Stimulated activated CD4-positive, alpha-beta T cell treated with anti-CD3 and anti-CD28 coated beads, Interleukin-1b, Interleukin-23, amount 100 ng/mL, for 48 hours (primary cell): Measurements from ENCODE around the gene ALG10B.
"Not testable (repeated sequence)": the region's sequence is repeated elsewhere in the genome, so short reads cannot be mapped to it uniquely, and the experiment has no call there.

ENCODE experiments used
- DNase-seq: peaks from one replicate; pipeline ENCODE4 v3.0.0-alpha.2; 2020

The ALG10B gene, protein sequence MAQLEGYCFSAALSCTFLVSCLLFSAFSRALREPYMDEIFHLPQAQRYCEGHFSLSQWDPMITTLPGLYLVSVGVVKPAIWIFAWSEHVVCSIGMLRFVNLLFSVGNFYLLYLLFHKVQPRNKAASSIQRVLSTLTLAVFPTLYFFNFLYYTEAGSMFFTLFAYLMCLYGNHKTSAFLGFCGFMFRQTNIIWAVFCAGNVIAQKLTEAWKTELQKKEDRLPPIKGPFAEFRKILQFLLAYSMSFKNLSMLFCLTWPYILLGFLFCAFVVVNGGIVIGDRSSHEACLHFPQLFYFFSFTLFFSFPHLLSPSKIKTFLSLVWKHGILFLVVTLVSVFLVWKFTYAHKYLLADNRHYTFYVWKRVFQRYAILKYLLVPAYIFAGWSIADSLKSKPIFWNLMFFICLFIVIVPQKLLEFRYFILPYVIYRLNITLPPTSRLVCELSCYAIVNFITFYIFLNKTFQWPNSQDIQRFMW

DNA sequence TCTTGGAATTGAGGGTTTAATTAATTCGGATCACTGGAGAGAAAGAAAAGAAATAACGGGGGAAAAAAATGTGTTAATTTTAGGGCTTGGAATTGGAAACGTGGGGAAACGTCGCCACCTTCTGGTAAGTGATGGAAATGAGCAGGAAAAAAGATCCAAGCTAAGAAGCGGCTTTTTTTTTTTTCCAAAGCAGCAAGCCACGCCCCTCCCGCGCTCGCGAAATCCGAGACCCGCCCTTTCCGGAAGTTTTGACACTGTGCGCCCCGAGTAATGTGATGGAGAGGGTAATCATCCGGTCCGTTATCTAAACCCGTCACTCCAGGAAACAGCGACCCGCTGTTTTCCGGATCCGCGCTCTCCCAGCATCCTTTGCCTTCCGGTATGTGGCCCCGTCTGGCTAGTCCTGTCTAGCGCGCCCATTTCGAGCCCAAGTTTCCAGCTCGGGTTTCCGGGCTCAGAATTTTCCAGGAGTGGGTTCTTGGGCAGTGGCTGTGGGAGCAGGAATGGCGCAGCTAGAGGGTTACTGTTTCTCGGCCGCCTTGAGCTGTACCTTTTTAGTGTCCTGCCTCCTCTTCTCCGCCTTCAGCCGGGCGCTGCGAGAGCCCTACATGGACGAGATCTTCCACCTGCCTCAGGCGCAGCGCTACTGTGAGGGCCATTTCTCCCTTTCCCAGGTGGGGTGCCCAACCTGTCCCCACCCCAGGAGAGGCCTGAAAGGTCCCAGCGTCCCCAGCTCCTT, at the start of gene ALG10B:
Gene ALG10B (plus strand): TSS at position 384 of the 739 bp plus-strand sequence. CDS start 120 bp downstream, at position 504.
- DNase-seq, result peak; percentile 92

DNA sequence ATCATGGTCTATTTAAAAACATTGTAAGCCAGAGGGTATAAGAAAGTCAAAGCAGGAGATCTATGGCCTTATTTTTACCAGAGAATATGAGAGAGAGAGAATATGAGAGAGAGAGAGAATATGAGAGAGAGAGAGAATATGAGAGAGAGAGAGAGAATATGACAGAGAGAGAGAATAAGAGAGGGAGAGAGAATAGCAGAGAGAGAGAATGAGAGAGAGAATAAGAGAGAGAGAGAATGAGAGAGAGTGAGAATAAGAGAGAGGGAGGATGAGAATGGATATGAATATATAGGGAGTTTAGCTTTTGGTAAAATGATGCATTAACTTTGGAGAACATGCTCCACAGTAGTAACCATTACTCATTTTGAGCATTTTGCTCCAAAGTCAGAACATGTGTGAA, 48.0 kb upstream of the ALG10B start:
- DNase-seq, result no peak

DNA sequence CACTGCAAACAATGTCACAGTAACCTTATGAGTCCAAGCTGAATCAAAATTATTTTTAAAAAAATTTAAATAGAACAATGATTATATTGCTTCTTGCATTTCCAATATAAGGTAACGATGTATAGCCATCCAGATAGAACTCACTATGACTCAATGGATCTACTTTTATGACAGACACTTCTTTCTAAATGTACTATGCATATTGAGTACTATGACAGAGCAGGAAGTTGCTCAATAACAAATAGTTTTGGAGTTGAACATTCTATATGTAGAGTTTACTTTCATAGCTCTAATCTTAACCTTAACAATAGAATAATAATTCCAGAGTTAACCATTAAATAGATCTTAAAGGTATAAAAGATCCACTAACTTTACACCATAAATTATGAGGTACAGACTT, 46.7 kb upstream of the ALG10B start:
- no peak for DNase-seq

DNA sequence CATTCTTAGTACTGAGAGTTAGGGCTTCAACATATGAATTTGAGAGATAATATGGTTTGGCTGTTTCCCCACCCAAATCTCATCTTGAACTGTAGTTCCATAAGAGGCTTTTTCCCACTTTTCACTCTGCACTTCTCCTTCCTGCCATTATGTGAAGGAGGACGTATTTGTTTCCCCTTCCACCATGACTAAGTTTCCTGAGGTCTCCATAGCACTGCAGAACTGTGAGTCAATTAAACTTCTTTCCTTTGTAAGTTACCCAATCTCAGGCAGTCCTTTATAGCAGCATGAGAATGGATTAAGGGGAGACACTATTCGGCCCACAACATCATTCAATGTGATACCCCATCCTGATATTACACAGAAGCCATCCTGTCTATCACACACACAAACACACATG, 36.8 kb upstream of the ALG10B start:
- no peak for DNase-seq

DNA sequence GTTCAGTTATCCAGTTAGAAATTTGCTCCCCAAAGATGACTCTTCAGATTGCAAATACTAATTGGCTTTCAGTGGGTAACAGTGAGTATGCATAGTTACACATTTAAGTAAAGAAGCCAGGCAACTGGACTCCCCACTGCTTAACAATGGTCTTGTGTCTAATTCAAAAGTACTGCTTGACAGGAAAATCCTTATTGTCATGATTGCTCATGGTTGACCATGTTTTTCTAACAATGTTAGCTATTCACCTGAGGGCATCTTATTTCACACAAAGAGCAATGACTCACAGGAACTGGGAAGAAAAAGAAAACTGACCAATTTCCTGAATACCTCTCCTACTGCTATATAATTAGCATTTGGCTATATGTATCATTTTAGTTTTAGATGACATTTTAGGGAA, 33.7 kb upstream of the ALG10B start:
- no peak for DNase-seq

DNA sequence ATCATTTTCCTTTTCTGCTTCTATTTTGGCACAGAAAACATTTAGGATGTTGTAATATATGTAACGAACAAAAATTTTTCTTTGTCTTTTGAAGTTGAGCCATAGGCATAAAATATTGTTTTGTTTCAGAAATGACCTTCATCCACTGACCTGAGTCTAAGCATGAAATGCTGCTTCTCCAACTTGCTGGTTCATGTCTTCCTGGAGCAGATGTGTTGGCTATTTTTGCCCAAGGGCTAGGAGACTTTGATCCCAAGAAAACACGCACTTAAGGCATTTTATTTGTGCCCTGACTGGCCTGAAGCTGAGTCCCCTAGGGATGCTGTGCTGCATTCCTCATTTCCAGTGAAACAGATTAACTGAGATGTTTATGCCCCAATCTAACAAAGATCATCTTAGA, 27.2 kb upstream of the ALG10B start:
- no peak for DNase-seq

DNA sequence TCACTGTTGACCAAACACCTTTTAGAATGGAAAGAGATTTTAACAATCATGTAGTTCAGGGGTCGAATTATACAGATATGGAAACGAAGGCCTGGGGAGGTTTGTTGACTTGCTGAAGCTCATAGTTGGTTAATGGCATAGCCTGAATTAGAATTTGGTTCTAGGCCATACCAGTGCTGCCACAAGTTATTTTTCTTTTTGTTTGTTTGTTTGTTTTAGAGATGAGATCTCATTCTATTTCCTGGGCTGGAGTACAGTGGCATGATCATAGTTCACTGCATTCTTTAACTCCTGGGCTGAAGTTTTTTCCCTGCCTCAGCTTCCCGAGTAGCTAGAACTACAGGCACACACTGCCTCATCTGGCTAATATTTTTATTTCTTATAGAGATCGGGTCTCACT, 25.4 kb upstream of the ALG10B start:
- DNase-seq, result no peak

DNA sequence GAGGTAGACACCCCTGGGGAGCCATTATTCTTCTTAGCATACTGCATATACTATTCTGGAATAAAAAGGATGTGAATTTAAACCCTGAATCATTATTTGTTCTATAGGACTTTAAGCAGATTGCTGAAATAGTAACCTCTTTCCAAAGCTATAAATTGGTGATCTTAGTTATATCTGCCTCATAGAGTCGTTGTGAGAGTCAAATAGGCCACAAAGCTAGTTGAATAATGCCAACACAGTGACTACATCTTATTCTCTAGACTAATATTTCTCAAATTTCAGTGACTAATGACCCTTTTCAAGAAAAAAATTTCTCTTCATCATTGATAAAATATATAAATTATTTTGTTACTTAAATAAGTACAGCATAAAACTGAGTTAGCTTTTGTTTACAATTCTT, 13.6 kb upstream of the ALG10B start:
- not testable (repeated sequence) for DNase-seq

DNA sequence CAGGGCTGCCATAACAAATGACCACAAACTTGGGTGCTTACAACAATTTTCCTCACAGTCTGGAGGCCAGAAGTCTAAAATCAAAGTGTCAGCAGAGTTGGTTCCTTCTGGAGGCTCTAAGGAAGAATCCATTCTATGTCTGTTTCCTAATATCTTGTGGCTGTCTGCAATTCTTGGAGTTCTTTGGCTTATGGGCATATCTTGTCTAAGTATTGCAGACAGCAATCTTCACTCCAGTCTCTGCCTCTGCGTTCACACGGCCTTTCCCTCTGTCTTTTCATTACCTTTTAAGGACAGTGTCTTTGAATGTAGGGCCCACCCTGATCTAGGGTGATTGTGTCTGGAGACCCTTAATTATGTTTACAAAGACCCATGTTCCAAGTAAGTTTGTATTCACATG, 5.4 kb downstream of the ALG10B start:
- not testable (repeated sequence) for DNase-seq

DNA sequence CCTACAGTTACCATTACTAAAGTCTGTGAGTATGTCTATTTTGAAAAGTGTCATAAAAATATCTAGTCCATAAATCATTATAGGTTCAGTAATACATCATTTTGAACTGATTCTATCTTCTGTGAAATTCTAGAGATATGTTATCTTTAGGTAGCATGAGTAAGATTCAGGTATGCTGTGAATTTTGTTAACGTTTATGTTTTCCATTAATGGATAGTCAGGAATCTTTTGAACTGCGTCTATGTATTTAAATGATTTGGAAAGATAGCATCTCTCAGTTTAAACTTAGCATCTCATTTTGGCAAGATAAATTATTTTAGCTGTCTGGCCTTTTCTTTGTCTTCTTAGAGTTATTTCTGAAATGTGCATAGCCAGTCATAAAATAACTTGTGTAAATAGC, 8.3 kb downstream of the ALG10B start:
- no peak for DNase-seq

DNA sequence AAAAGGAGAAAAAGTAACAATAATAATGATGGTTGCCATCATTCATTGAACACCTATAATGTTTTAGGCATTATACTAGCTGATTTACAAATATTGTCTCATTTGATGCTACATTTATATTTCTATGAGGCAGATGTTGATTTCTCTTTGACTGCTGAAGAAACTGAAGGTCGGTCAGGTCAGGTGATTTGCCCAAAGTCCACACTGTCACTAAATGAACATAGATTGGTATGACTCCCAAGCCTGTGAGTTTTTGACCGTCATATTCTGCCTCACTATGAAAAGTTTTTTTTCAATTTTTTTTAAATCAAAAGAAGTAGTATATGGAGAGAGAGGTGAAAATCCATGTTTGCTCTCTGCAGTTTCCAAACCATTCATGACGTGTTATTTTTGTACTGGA, 10.8 kb downstream of the ALG10B start:
- DNase-seq, result no peak

DNA sequence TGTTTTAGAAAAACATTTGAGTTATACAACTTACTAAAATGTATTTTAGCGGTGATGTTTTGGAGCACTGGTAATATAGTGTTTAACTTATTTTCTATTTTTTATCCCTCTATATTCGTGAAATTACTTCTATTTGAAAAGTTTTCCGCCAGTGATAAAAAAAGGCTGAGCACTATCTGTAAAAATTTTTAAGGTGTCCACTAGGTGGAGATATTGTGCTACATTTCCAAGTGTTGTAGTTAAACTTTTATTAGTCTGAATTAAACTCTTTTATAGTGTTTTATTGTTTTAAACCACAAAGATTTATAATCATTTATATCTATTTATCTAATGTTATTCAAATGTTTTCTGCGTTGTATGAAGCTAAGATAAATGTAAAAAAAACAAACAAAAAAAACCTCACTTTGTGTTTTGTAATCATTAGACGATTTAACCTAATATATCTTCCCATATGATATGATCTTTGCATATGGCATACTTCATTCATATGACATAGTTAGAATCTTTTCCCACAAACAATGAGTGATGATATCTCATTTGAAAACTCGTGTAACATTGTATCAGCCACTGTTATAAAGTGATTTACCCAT, 11.8 kb downstream of the ALG10B start:
- DNase-seq, result no peak

DNA sequence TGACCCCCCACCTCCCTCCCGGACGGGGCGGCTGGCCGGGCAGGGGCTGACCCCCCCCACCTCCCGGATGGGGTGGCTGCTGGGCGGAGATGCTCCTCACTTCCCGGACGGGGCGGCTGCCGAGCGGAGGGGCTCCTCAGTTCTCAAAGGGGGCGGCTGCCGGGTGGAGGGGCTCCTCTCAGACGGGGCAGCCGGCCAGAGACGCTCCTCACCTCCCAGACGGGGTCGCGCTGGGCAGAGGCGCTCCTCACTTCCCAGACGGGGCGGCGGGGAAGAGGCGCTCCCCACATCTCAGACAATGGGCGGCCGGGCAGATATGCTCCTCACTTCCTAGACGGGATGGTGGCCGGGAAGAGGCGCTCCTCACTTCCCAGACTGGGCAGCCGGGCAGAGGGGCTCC, 13.8 kb downstream of the ALG10B start:
- DNase-seq, result not testable (repeated sequence)

DNA sequence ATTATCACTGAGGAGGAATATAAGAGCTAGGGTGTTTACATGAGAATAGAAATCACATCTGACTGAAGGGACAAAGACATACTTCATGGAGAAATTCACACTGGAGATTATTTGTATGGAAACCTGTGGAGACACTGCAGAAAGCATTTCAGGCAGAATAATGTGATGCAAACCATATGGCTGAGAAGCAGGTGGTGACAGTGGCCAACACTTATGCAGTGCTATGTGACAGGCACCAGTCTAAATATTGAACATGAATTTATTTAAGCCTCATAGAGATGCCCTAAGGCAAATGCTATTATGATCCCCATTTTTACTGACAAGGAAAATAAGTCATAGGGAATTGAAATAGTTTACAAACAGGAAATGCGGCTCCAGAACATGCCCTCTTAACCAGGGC, 16.2 kb downstream of the ALG10B start:
- DNase-seq, result no peak

DNA sequence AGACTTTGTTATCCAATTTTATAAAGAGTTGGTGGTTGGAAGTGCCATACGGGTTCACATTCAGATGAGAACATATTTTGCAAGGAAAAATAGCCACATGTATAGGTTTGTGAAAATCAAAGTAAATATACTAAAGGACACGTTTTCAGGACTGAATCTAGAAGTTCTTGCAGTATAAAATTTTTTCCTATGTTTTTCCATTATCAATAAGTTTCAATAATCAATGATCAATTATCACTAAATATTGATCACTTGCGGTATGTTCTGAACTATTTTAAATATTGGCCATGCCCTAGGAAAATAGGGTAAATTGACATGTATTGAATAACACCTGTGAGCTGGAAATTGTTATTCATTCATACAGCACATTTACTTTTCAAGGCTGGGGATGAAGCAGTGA, 25.9 kb downstream of the ALG10B start:
- no peak for DNase-seq

DNA sequence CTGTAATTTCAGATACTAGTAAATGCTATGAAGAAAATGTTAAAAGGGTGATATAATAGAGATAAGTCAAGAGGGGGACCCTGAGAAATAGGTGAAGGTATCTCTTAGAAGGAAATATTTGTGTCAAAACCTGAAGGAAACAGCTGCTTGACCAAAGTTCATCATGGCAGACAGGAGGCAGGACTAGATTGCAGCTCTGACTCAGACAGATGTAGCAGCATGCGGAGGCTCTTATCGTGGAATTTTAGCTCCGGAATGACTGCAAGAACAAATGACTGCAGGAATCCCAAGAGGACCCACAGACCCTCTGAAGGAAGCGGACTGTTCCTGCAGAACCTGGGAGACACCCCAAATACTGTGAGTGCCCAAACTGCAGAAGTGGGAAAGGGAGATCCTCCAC, 26.7 kb downstream of the ALG10B start:
- DNase-seq, result not testable (repeated sequence)

DNA sequence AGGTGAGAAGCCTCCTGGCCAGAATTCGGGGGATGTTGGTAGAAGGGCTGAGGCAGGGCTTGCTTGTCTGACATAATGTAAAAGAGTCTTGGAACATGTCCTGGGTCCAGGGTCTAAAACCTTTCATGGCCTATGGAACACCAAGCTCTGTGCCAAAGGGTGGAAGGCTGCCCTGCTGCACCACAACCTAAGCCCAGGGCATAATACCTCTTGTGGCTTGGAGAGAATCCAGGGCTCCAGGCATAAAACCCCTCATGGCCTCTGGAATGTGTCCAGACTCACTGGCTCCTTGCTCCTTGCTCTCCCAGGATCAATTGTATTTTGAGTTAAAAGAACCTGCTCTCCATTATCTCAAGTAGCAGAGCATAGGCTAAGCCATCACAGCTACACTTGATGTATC, 27.3 kb downstream of the ALG10B start:
- not testable (repeated sequence) for DNase-seq

DNA sequence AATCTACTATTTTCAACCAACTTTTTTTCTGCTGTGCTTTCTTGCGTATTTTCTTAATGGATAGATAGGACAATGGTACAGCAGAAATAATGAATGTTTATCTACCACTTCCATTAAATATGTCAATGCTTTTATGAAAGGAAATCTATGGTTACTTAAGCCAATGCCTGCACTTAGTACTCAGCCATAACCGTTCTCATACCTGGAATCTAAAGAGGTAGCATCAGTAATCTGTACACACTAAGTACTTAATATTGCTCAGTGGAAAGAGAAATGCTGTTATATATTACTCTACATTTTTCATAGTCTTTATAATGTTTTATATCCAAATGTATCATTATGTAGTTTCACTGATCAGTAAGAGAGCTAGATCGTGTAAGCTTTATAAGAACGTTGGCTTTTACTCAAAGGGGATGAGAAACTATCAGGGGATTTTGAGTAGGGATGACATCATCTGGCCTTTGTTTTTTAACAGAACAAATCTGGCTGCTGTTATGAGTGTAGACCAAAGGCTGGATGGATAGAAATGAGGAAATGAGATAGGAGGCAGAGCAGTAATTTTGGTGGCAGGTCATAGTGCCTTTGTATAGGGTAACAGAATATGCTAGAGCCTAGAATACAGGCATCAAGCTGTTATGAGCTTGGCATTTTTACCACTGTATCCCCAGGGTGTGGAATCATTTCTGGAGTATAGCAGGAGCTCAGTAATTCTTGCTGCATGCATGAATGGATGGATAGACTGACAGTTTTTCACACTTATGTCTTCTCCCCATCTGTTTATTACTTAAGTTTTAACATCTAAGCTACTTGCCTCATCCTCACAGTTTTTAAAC, 34.0 kb downstream of the ALG10B start:
- DNase-seq, result no peak

DNA sequence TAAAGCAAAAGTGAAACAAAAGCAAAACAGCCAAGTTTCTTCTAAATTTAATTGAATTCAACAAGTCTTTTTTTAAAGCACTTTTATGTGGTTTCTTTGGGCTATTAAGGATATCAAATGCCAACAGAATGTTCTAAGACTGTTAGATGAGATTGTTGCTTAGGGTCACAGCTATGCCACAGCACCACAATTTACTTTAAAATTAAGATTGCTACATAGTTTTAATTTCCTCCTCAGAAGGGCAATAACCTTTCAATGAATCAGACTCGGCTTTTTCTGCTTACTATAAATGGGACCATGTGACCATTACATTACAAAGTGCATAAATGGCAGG, 34.6 kb downstream of the ALG10B start:
- DNase-seq, result not testable (repeated sequence)

DNA sequence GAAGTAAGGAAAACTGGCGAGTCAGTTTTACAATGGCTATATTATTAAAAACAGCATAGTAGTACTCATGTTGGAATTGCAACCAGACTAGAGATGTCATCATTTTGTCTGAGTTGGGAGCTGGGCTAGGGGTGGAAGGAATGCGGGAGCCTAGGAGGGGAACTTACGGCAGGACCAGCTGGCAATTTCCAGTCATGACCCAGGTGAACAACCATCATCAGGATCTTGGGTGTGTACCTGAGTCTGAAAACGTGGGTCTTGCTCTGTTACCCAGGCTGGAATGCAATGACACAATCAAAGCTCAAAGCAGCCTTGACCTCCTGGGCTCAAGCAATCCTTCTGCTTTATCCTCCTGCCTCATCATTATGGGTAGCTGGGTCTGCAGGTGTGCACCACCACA, 50.9 kb downstream of the ALG10B start:
- DNase-seq, result no peak

DNA sequence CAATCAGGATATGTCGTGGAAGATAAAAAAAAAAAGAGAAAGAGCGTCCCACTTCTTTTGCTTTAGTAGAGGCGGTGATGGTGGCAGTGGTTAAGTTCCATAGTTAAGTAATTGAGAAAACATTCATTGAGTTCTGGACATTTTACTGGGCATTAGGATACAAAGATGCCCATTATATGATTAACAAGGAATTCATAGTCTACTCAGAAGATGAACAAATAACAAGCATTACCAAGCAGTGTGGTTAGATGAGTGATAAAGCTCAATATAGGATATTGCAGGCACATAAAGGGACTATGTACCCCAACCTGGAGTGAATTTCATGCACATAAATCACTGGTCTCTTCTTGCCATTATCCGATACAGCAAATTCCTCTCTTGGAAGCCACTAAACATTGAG, 53.7 kb downstream of the ALG10B start:
- DNase-seq, result no peak

DNA sequence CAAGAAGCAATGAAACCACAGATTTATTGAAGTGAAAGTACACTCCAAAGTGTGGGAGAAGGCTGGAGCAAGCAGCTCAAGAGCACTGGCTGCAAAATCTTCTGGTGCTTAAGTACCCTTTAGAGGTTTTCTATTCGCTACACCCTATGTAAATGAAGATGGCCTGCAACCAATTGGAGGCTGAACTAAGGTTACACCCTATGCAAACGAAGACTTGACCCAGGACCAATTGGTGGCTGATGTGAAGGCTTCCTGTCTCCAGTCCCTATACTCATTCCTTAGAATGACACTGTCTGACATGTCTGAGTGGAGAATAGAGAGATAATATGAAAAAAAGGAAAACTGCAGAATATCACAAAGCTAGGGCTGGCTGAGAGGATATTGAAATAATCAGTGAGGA, 57.2 kb downstream of the ALG10B start:
- no peak for DNase-seq

DNA sequence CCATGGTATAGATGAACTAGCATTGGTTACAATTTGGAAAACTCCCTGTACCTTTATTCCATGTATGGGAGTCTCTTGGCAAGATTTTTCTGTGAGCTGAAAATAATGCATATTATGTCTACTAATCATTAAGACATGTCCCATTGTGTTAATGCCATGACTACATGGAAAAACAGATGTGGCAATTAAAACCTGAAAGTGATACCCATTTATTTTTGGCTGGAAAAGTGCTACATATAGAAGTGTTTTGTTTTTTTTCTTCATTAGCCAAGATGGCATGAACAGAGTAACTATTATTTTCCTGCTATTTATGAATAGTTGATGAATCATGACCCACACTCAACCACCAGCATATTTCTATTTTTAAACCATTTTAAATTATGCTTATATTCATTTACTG, 58.2 kb downstream of the ALG10B start:
- DNase-seq, result no peak
